ENCODE measurements around the gene ENPP3.

The ENPP3 gene

DNA sequence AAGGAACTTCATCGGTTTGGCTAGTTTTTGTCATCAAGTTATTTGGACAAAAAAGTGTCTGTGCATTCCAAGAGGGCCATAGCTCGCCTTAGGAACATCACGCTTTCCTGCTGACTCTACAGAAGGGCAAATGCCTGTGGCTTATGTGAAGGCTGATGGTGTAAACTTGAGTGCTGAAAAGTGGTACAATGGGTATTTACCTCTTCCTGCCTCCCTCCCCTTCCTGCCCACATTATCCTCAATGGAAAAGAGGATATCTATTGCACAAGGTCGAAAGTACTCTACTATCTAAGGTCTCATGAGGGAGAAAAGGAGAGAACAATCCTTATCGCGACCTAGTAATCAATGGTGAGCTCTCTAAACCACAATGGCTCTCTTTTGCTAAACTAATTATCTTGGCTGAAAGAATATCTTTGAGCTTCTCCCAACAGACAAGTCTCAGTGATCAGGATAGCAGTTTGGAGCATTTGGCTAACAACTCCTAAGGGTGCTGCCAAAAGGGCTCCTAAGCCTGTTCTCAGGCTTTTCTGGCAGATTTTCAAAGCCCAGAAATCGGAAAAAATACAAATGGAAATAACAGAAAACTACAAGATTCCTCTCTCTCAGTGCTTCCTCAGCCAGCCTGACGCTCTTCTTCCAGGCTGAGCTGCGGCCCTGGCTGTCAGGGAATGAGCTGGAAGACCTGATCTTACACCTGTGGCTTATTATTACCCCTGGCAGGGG lies 128.1 kb downstream of the ENPP3 start:
- no peak for DNase-seq (ENCODE audit: low read depth)

DNA sequence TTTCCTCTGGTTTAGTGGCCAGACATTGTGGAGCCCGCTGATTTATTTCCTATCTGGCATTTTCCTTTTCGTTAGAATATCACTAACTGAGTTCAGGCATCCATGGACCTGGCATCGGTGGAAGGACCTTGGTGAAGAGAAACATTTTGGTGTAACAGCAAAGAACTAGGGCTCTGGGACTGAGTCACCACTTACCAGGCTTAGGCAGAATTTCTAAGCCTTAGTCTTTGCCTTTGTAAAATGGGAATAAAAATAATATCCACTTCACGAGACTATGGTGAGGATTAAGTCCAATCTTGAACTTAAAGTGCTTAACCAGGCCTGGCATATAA lies 128.7 kb downstream of the ENPP3 start:
- DNase-seq (ENCODE audit: low read depth) = no peak

DNA sequence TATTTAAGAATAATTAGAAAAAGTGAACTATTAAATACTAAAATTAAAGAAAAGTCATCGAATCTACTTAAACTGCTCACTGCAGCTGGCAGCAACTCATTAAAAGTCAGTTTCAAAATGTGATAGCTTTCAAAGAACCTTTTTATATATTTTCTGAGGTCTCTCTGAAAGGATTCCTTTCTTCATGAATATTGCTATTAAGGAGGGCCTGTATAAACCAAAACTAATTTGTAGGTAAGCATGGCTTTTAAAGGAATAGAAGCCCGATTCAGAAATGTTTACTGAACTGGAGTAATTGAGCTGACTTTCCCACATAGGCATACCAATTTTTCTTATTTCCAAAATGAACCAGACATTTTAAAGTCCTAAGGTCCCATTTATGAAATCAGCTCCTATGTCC lies 129.5 kb downstream of the ENPP3 start:
- no peak for DNase-seq (ENCODE audit: low read depth)

DNA sequence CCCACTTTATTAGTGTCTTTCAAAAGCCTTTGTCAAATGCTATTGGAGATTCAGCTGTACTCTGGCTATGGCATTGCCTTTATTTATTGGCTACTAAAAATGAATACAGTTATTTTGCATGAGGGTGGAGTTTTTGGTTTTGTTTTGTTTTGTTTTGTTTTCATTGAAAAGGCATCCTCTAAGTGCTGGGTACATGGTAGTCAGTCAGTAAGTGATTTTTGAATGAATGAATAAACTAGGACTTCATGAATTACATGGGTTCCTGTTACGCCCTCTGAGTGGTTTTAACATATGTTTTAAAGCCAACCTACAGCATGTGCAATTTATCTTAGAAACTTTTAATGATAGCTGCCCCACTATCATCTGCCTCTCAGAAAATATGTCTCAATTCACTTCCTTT lies 131.9 kb downstream of the ENPP3 start:
- no peak for DNase-seq (ENCODE audit: low read depth)

DNA sequence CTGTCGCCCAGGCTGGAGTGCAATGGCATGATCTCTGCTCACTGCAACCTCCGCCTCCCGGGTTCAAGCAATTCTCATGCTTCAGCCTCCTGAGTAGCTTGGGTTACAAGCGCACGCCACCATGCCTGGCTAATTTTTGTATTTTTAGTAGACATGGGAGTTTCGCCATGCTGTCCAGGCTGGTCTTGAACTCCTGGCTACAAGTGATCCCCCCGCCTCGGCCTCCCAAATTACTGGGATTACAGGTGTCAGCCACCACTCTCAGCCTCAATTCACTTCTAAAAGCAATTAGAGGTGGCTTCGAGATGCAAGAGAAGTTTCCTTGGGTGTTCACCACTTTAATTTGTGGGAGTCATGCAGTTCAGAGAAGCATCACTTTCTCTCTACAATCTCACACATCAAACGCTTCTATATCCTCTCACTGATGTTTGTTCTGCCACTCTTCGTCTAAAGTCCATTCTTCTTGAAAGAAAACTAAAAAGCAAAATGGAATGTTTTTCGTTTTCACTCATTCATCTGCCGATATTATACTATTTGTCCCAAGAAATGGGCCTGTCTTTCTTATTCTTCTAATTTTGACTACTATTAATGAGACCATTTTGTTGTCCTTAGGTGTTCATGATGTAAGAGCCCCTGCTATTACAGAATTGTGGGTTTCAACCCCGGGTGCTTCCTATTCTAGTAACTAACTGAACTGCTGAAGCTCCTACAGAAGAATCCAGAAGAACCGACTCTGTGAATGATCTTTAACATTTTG lies 132.5 kb downstream of the ENPP3 start:
- no peak for DNase-seq (ENCODE audit: low read depth)

DNA sequence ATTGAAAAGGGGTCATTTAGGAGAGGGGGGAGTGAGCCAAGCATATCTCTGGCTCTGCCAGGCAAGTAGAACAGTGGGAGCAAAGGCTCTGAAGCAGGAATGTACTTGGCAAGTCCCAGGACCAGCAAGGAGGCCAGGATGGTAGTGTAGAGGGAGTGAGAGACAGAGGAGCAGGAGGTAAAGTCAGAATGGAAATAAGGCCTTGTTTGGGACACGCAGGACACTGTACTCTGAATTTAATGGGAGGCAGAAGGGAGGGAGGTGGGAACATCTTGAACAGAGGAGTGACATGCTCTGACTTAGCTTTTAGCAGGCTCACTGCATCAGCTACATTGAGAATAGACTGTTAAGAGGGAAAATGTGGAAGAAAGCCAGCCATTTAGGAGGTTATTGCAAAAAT lies 133.7 kb downstream of the ENPP3 start:
- DNase-seq (ENCODE audit: low read depth) = no peak

DNA sequence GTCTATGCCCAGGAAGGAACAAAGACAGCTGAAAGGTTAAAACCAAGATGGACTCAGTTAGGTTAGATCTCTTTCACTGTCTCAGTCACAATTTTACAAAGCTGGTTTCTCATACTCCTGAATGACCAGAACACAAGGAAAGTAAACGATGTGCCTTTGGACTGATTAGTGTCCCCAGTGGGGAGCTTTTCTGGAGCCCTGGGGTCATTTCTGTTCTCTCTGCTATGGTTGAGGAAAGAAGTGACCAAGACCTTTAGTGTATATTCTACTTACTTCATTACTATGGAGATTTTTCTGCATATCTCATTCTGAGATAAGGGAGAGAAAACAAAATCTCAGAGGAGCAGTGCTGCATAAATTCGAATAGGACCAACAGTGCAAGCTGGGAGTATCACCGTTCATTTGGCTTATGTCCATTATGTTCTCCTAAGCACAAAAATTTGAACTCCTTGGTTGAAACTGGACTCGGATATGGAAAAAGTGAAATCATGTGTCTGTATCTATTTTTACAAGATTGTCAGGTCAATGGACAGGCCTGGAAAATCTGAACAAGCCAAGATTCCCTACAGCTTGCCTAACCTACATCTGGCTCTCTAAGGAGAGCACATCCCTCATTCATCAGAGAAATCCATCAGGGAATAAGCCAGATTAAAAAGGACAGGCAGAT lies 136.3 kb downstream of the ENPP3 start:
- no peak for DNase-seq (ENCODE audit: low read depth)

DNA sequence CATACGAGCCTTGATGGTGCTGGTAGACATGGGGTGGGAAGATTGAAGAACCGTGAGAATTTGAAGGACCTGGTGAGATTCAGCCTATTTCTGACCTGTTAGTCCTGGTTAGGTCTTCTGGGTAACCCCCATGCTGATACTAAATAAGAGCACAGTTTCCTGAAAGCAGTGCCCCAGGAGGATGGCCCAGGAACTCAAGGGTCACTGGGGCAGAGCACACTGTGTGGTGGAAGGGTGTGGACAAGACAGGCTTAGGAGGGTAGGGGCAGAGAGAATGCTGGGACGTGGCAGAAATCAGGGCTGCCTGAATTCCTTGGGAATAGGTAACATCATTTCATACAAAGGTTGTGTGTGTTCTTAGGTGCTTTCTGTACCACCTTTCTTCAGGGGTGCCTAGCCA lies 138.8 kb downstream of the ENPP3 start:
- no peak for DNase-seq (ENCODE audit: low read depth)

DNA sequence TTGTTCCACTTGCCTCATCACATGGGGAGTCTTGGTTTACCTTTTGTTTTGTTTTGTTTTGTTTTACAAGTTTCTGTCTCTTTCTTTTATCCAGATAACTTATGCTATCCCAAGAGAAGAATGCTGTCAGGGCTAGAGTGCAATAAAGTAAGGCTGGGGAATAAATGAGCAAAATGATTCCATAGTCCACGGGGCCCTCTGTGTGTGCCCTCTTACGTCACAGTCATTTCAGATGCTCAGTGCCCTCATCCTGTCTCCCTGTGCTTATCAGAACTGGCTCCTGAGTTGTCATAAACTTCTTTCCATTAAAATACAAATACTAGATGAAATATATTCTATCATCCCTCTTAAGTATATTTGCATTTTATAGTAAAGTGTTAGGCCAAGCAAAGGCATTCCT lies 139.9 kb downstream of the ENPP3 start:
- no peak for DNase-seq (ENCODE audit: low read depth)

DNA sequence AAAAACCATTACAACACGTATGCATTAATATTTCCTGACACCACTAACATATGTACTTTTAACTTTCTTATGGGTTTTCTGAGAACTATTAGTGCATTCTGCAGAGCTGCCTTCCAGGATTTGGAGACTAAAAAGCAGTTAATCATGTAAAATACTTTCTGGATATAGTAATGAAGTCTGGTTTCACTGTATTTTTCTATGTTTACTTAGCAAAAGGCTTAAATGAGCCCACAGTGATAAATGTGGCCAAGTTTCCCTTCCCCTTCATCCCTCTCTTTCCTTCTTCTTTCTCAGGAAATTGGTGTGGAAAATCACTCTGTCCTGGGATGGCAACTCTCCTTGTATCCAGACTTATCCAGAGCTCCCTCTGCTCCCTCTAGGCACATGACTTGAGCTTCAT lies 141.1 kb downstream of the ENPP3 start:
- DNase-seq (ENCODE audit: low read depth) = no peak

DNA sequence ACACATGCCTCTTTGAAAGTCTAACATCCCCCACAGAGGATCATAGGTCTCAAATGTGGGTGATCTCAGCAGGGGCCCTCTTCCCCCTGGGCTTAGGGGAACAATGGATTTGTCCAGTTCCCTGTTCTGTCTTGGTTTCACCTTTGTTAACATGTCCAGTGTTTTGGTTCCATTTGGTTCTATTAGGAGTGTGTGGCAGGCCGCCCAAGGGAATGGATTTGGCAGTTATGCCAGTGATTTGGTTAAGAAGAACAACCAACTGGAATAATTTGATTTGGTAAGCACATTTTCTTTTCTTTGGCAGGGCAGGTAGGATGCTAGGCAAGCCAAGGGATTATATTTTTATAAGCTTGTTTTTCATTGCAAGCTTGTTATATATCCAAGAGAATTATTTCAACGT lies 142.2 kb downstream of the ENPP3 start:
- DNase-seq (ENCODE audit: low read depth) = no peak

DNA sequence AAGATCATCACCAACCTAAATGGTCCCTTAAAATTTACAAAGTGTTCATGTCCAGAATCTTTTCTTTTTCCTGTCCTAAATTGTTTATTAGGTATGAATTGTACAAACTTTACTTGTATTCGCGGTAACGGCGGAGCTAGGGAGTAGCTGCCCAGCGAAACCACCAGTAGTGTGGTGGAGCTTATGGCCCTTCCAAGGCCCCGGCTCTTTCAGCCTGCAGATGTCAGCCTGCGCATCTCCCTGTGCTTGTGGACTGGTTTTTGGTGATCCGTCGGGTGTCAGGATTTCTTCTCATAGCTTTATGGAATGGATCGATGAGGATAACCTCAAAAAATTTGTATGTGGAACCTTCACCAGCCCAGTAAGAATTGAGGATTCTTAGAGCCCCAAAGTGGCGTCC lies 143.5 kb downstream of the ENPP3 start:
- no peak for DNase-seq (ENCODE audit: low read depth)

DNA sequence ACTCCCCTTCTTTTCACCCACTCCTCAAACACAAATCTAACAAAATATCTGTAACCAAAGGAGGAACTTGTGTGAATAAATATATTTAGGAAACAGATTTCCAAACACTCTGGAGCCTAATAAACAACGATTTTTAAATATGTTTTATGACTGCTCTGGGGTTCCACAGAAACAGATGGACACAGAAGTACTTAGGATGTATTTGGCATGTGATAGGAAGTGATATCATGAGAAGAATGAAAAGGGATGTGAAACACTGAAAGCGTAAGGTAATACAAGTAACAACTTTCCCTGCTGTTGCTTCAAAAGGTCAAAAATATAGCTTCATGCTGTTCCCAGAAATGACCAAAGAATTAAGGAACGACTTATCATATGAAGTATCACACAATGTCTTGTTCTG lies 144.6 kb downstream of the ENPP3 start:
- no peak for DNase-seq (ENCODE audit: low read depth)

DNA sequence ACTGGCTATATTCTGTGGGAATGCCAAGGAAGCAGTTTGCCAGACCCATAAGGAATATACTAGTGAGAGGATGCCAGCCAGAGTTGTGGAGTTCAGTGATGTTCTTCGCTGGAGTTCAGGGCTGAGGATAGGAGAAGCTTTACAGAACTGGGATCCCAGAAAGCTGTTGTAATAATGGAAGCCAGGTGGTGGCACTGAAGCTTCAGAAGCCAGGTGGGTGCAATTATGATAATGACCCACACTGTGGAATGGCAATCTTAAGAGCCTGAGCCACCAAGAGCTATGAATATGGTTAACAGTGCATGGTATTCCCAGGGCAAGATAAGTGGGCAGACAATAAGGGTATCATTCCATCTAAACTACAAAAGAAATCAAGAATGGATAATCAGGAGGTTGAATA lies 145.7 kb downstream of the ENPP3 start:
- DNase-seq (ENCODE audit: low read depth) = no peak

DNA sequence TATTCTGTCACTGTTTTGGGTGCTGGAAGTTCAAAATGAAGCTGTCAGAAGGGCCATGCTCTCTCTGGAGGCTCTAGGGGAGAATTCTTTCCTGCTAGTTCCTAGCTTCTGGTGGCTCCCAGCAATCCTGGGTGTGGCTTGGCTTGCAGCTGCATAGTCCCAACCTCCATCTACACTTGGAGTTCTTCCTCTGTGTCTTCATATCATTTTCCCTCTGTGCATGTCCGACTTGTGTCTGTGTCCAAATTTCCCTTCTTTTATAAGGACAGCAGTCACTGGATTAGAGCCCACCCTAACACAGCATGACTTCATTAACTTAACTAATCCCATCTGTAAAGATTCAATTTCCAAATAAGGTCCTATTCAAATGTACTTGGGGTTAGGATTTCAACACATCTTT lies 147.5 kb downstream of the ENPP3 start:
- DNase-seq (ENCODE audit: low read depth) = no peak

DNA sequence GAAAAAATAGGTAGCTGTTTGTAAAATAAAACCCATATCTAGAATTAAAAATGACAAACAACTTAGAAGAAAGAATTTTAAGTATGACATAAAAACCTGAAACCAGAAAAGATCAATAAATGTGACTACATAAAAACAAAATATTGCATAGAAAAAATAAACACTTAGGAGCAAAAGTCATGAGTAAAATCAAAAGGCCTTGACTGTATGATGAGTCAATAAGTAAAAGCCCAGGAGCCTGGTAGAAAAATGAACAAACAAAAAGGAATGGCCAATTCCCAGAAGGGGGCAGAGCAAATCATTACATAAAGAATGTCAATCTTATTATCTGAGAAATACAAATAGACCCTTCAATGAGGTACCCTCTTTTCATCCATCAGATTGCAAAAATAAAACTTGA lies 150.0 kb downstream of the ENPP3 start:
- no peak for DNase-seq (ENCODE audit: low read depth)

DNA sequence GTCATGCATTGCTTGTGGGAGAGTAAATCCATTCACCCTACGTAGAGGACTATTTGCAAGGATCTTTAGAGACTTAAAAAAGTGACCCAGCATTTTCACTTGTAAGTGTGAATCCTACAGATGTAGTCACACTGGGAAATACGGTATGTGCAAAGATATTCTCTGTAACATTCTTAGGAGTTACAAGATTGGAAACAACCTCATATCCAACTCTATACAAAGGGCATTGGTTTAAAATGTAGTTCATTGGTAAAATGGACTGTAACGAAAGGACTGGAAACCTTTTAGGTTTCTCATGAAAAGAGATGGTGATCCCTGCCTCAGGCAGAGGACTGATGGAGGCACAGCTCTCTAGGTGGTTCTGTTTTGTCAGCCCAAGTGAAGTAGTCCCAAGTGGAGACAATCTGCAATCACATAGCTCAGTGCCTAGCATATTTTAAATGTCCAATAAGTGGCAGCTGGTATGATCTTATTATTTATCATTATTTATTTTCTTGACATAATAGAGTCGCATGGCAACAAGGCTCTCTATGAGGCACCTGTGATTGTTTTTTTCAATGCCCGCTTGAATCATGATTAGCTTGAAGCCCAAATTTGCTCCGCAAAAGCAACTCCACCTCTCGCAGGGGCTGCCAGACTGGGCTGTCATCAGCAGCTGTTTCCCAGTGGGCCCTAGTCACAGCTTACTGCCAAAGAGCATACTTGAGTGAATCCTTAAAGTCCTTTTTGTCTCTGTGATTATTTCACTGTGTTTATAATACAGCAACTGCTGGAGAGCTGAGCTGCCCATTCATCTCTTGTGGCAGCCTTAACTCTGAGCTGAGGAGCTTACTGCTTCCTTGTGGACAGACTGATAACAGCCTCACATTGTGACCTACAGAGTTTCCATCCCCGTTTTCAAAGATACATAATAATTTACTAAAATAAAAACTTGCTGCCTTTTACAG lies 150.9 kb downstream of the ENPP3 start:
- DNase-seq (ENCODE audit: low read depth) = no peak

DNA sequence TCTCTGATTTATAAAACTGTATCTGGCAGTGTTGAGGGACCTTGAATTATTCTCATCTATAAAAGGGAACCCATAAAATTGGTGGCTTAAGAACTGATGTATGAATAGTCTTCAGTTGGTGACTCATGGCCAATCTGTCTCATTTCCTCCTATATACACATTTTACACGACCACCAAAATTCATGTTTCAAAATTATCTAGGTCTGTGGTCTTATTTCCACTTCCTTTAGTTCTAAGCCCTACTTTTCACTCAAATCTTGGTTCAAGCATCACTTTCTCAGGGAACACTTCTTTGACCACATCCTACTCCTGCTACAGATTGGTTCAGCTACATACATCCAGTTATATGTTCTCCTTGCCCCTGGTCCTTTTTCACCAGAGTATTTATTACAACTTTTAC lies 152.1 kb downstream of the ENPP3 start:
- no peak for DNase-seq (ENCODE audit: low read depth)

DNA sequence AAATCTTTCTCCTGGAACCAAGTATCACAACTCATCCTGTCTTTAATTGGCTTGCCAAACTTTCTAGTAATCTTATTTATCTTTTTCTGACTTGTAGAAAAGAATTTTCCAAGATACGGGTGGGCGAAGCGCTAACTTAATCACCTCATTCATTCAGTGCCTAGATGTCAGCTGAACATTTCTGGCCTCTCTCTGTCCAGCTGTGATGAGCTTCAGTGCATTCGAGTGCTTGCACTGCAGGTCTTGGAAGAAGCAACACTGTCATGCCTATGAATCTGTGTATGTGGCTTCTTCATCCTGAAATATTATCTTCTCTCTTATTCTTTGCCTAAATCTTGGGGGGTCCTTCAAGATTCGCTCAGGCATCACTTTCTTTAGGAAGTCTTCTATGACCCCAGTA lies 154.4 kb downstream of the ENPP3 start:
- no peak for DNase-seq (ENCODE audit: low read depth)

DNA sequence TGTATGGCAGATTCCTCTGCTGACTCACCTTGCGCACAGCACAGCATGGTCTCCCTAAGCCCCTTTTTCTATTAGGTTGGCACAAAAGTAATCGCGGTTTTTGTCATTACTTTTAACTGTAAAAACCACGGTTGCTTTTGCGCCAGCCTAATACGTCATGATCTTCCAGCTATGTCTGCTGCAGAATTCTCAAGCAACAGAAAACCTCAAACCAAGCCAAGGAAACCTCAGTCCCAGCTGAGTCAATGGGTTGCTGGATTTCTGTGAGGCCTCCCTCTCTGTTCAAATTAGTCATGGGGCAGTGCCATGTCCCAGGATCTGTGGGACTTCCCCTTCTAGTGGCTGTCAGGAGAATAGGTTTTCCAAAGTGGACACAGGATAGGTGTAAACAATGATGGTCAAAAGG lies 155.0 kb downstream of the ENPP3 start:
- no peak for DNase-seq (ENCODE audit: low read depth)

DNA sequence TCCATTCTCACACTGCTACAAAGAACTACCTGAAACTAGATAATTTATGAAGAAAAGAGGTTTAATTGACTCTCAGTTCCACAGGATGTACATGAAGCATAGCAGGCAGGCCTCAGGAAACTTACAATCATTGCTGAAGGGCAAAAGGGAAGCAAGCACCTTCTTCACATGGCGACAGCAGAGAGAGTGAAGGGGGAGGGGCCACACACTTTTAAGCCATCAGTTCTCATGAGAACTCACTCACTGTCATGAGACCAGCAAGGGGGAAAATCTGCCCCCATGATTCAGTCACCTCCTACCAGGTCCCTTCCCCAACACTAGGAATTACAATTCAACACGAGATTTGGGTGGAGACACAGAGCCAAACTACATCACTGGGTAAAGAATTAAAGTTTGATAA lies 158.3 kb downstream of the ENPP3 start:
- no peak for DNase-seq (ENCODE audit: low read depth)

All from stimulated activated CD4-positive, alpha-beta T cell treated with anti-CD3 and anti-CD28 coated beads, Interleukin-2, amount 100 ng/mL, for 4 hours (primary cell).